NB4 (cell line): ENCODE measurements around the gene CSF2.

ENCODE experiments used
- DNase-seq: peaks from one replicate; pipeline ENCODE4 v3.0.0; 2010; ENCODE audit warnings: low read depth
- H3K4me3 ChIP-seq: one replicate; pipeline ENCODE4 v1.5.1; 2011; ENCODE audit warnings: mild to moderate bottlenecking, low read depth, low read length, moderate library complexity
- CTCF ChIP-seq: IDR thresholded peaks from one replicate; pipeline ENCODE4 v1.5.1; 2012; ENCODE audit warnings: low read depth, low read length
- MAX ChIP-seq: IDR thresholded peaks from 2 replicates; pipeline ENCODE4 v1.6.1; 2011; ENCODE audit warnings: low read depth, low read length
- MYC ChIP-seq: IDR thresholded peaks from 2 replicates; pipeline ENCODE4 v1.6.1; 2011; ENCODE audit warnings: low read depth, low read length
- POLR2A ChIP-seq: IDR thresholded peaks from 2 replicates; pipeline ENCODE4 v1.6.1; 2011; ENCODE audit warnings: mild to moderate bottlenecking; ENCODE audit not compliant: insufficient read length; ENCODE audit errors: extremely low read depth

Gene CSF2

GRCh38 chr5:132109494-132110053 is 36.0 kb downstream of the CSF2 start:
- no peak for DNase-seq
- H3K4me3 ChIP-seq: no peak overlapping the region
- no peak for TF ChIP-seq POLR2A
- no peak for TF ChIP-seq CTCF
- no peak for TF ChIP-seq MAX
- TF ChIP-seq MYC: no peak

- no peak overlapping the region for H3K4me3 ChIP-seq
- no peak for TF ChIP-seq CTCF
- no peak for TF ChIP-seq POLR2A
- no peak for TF ChIP-seq MYC
- TF ChIP-seq MAX: no peak
- DNase-seq: no peak
These were observed 36.6 kb downstream of the CSF2 start for GRCh38 chr5:132110195-132110594.

- no peak for DNase-seq
- TF ChIP-seq POLR2A: no peak
- no peak for TF ChIP-seq MAX
- TF ChIP-seq CTCF: no peak
- TF ChIP-seq MYC: no peak
- H3K4me3 ChIP-seq: no peak overlapping the region
These were observed 37.3 kb downstream of the CSF2 start for GRCh38 chr5:132110930-132111329.

- no peak overlapping the region for H3K4me3 ChIP-seq
- DNase-seq: no peak
- TF ChIP-seq MYC (no peak), POLR2A (no peak), CTCF (no peak), MAX (no peak)
These were observed 38.5 kb downstream of the CSF2 start for GRCh38 chr5:132112111-132112510.

GRCh38 chr5:132114150-132115121 is 40.8 kb downstream of the CSF2 start:
- peak; percentile 82 for DNase-seq
- TF ChIP-seq MYC: no peak
- no peak for TF ChIP-seq POLR2A
- no peak for TF ChIP-seq CTCF
- TF ChIP-seq MAX: no peak

More at GRCh38 chr5:132114150-132115121, 40.8 kb downstream of the CSF2 start:
- no peak overlapping the region for H3K4me3 ChIP-seq
